K562 (cell line): ENCODE data around the gene RASL10B. TPM values are rescaled to one million over a fixed set of nuclear protein-coding genes. Genes with fewer than 3 reads are reported as not detected.

Source experiments
- FOXP4 ChIP-seq: sonication (generic); formaldehyde crosslinking; IDR thresholded peaks from 2 replicates; pipeline ENCODE4 v1.8.0; 2022; ENCODE audit warnings: mild to moderate bottlenecking, missing genetic modification reagents, borderline replicate concordance
- ILF3 ChIP-seq: fragments of 450-650 bp; IDR thresholded peaks from 2 replicates; pipeline ENCODE4 v1.6.1; 2018; ENCODE audit warnings: antibody characterized with exemption, mild to moderate bottlenecking, moderate library complexity, borderline replicate concordance
- NR2C1 ChIP-seq, 2 experiments: fragments of 450-650 bp; IDR thresholded peaks; 2 replicates each; pipeline ENCODE4 v1.6.1; 2017; ENCODE audit warnings: mild to moderate bottlenecking in 2 of 2, antibody characterized with exemption in 1 of 2, inconsistent platforms in 1 of 2, missing compliant biosample characterization in 1 of 2, missing genetic modification characterization in 1 of 2
- PYGO2 ChIP-seq: fragments of 450-650 bp; IDR thresholded peaks from 2 replicates; pipeline ENCODE4 v1.6.1; 2016; ENCODE audit warnings: mild to moderate bottlenecking, missing genetic modification characterization, moderate library complexity, missing compliant biosample characterization
- RREB1 ChIP-seq: fragments of 250-450 bp; sonication (Bioruptor Pico); IDR thresholded peaks from 2 replicates; pipeline ENCODE4 v1.4.0; 2020
- TCF7L2 ChIP-seq: fragments of 150-350 bp; IDR thresholded peaks from 2 replicates; pipeline ENCODE4 v1.6.1; 2016; ENCODE audit warnings: low read depth, mild to moderate bottlenecking, low read length, moderate library complexity
- ZNF318 ChIP-seq, 2 experiments: fragments of 450-650 bp; IDR thresholded peaks; 2 replicates each; pipeline ENCODE4 v1.6.1; 2016; ENCODE audit warnings: mild to moderate bottlenecking in 2 of 2, borderline replicate concordance in 1 of 2, low read depth in 1 of 2, moderate library complexity in 1 of 2
- ZNF431 ChIP-seq: sonication (generic); formaldehyde crosslinking; IDR thresholded peaks from 2 replicates; pipeline ENCODE4 v1.8.0; 2022; ENCODE audit warnings: mild to moderate bottlenecking, missing genetic modification reagents
- ZNF766 ChIP-seq: fragments of 200-800 bp; sonication (Bioruptor generic); conservative IDR thresholded peaks from 2 replicates; pipeline ENCODE4 v1.6.1; 2016; ENCODE audit warnings: missing genetic modification characterization, missing compliant biosample characterization
- polyA plus RNA-seq, 8 experiments: library from polyadenylated mRNA; depleted of rRNA in 4 of 8; stranded (reverse) in 5 of 8; unstranded in 3 of 8; fragments of >200 nt; fragmentation: Nextera tagmentation in 2 of 8; fragmentation: Illumina TruSeq in 1 of 8; extraction: Ambion mirVana in 2 of 8; extraction: Trizol in 1 of 8; gene quantifications; 2 replicates each; pipeline versions ENCODE4 v1.2.1 to v1.2.3, GENCODE V29; 2011 to 2014; ENCODE audit warnings: inconsistent platforms in 1 of 8, missing spikeins in 1 of 8
- total RNA-seq, 7 experiments: library from RNA; depleted of rRNA in 6 of 7; stranded (reverse); fragments of >200 nt in 6 of 7; fragmentation: Illumina TruSeq in 2 of 7; extraction: Trizol in 2 of 7; gene quantifications; 2 replicates each; pipeline versions ENCODE4 v1.2.1 to v1.2.3, GENCODE V29; 2011 to 2021; ENCODE audit warnings: low replicate concordance in 1 of 7

RASL10B gene
- total and polyA plus RNA-seq, 9 of the 15 experiments (the other 6 are each of a cell fraction or from before 2014, with no cell fraction given): 0.04 to 0.31 (median 0.14) TPM; not detected in 2

- TF ChIP-seq FOXP4 (CRISPR knock-in tag) (no peak), ZNF766 (CRISPR knock-in tag) (peak; percentile 57; the same call in 1 of the 2 replicates), ILF3 (no peak), RREB1 (CRISPR knock-in tag) (no peak), PYGO2 (tag) (no peak), ZNF431 (no peak), ZNF318 (IDR thresholded peaks at IDR 0.05; ENCODE audit: borderline replicate concordance in 1 of 2, low read depth in 1 of 2) (no peak), TCF7L2 (no peak), NR2C1 (IDR thresholded peaks at IDR 0.05) (no peak), NR2C1 (tag; IDR thresholded peaks at IDR 0.05) (no peak)
These were observed 12.3 kb downstream of the RASL10B start (continued) for GRCh38 chr17:35743626-35744328.
